ENCODE results near the gene NCOR2.
A peak's percentile ranks its signal among the peaks of the same experiment; 100 is the strongest.

Gene NCOR2

DNA sequence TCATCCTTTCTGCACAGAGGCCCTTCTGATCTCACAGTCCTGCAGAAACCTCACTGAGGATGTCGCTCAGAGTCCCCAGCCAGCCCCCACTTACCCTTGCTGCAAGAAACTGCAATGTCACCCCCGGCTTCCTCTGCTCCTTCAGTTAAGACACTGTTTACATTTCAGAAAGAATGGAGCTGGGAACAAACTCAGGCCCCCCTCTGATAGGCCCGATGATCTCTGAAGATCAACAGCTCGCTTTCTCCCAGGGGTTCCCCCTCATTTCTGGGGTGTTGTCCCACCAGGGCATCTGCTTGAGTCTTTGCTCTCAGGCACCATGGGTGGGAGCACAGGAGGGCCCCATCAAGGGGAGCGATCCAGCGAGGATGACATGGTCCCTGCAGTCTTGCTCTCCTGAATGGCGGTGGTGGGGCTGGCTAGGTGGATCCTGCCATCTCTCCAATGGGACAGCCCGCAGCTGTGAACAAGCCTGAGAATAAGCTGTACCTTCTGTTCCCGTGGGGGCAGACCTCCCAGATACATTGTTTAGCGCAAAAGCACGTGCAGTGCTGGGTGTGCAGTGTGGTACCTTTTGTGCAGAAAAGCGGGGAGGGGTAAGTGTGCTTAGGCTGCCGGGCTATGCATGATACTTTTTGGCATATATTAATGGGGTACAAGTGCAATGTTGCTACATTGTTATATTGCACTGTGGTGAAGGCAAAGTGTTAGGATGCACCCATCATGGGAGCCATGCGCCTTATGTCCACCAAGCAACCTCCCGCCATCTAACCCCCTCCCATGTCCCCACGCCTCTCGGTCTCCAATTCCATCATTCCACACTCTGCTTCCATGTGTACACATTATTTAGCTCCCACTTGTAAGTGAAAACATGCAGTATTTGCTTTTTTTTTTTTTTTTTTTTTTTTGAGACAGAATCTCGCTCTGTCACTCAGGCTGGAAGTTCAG, 6.7 kb upstream of the NCOR2 start:
- no peak for DNase-seq

DNA sequence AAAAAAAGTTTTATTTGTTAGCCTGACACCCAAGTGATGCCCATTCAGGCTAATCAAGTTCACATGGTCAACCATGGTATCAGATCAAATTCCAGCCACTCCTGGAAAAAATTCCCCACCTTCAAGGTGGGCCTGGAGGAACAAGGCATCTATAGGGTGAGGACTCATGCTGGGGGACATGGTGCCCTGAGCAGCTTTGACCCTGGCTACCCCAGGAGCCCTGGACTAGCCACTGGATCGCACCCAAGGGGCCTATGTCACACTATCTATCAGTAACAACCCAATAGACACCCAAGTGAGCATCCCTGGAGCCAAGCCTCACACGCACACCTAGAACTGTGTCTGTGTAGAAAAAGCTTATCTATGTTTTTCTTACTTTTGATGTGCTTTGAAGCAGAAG, 4.1 kb upstream of the NCOR2 start:
- DNase-seq, result no peak

DNA sequence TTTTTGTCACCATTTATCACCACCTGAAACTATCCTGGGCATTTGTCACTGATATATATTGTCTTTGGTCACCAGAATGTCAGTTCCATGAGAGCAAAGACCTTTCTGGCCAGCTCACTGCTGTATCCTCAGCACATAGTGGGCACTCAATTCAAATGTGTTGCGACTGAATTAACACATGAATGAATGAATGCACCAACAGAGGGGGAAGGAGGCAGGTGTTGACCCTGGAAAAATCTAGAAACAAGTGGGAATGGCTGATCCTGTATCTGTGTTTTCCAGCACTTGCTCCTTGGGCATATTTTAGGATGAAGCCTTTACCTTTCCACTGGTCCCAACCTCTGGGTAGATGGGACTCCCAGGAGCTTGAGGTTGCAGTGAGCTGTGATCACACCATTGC, 3.4 kb upstream of the NCOR2 start:
- DNase-seq, result no peak

DNA sequence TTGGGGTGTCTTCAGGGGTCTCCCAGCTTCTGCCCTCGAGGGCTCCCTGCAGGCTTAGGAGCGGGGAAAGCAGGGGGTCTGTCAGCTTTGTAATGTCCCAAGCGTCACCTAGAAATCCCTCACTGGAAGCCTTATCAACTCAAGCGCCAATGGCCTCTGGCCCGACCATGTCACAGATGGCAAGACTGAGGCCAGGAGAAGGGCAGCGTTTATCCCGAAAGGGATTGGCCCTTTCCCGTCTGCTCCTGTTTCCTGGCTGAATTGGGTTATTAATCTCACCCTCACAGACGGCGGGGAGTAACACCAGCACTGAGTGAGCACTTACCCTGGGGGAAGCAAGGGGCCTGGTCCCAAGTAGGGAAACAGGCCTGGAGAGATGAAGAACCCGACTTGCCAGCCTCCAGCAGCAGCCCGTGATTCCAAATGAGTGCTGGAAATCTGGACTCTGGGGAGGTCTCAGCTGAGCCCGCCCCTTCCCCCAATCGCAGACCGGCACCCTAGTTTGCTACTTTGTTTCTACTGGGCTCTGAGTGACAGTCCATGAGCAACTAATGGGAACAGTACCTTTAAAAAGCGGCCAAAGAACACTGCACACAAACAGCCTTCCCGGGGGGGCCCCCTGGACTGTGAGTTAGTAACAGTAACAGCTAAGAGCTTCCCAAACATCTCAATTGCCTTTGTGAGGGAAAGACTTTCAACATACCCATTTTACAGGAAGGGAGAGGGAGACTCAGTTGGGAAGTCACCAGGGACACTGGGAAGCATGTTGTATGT, 2.1 kb upstream of the NCOR2 start:
- DNase-seq, result no peak

DNA sequence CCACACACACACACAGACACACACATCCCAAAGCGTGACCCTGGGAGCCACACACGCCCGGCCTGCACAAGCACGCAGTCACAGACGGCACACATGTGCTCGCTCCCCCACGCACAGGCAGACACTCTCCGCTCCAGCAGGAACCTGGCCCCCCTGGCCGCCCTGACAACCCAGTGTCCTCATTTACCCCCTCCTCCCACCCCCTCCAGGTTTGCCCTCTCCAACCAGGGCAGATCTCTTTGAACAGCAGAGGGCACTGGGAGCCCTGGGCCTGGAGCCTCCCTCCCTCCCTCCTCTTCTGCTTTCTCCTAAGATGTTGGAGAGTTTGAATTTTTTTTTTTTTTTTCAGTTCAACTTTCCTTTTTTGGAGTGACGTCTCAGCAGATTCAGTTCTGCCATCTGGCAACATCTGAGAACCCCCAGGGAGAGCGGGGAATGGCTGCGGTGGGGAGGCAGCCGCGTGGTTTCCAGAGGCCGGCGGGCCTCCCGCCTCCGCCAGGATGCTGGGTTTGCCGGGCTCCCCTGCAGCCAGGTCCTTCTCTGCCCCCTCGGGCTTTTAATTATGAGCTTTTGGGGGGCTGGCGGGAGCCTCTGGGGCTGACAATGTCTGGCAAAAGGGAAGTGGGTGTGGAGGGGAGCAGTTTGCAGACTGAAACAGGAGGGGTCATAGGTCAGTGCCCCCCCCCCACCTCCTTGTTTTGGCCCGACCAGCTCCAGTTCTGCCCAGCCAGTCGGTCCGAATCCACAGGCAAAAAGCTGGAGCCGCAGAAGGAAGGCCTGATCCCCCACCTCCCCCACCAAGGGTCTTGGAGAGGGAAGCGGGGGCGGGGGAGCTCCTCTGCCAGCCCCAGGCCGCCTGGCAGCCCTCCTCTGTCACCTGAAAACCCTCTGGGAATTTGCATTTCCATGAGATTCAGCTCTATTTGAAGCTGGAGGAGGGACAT, 1.3 kb upstream of the NCOR2 start:
- DNase-seq, result no peak

DNA sequence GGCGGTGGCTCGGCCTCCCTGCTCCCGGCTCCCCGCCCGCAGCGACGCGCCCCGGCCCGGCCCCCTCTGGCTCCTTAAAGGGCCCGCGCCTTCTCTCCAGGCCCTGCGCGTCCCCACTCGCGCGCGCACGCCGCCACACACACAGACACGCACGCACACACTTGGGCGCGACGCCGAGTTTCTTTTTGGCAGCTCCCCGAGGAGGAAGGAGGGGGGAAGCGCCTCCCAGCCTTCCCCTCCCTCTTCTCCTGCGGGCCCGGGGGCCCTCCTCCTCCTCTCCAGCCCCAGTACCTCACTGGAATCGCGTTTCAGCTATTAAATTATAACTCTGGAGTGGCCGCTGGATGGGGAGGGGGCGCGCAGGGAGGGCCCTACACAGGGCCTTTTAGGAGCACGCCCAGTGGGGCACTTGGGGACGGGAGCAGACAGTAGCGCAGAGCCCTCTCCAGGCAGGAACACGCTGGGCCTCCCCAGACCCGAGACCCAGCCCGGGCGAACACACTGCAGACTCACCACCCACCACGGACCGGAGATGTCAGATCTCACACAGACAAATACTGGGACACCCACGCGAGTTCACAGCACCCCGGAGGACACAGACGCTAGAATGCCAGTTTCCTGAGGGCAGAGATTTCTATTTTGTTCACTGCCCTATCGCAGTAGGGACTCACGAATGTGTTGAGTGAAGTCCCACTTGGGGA, 411 bp upstream of the NCOR2 start:
- DNase-seq, result peak; percentile 64

DNA sequence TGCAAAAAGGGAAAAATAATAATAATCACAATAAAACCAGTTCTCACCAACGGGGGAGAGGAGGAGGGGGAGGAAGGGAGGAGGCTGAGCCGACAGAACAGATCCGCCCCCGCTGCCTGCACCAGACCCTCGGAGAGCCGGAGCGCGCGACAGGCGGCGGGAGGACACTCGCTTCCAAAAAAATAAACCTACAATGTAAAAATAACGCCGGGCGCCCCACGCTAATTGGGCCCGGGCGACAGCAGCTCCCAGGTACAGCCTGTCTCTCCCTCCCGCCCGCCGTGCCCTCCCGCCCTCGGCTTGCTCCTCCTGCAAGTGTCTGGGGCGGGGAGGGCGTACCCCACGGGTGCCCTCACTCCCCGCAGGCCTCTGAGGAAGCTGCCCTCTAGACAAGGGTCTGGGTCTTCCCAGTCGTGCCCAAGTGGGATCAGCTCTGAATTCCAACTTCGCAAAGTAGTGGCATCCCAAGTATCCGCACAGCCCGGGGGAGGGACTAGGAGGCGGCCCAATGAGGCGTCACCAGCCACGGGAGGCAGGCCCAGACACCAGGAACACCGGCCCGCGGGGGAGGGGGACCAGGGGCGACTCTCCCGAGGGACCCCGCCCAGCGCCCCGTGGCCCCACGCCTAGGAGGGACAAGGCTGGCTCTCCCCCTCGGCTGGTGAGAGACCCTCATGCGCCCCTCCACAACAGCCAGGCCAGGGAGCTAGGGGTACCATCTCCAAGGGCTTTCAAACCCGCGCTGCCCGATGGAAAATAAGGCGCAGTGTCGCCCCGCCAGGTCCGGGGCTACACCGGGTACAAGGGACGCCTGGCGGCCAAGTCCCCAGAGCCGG, 1.0 kb downstream of the NCOR2 start:
- DNase-seq, result peak; percentile 12

DNA sequence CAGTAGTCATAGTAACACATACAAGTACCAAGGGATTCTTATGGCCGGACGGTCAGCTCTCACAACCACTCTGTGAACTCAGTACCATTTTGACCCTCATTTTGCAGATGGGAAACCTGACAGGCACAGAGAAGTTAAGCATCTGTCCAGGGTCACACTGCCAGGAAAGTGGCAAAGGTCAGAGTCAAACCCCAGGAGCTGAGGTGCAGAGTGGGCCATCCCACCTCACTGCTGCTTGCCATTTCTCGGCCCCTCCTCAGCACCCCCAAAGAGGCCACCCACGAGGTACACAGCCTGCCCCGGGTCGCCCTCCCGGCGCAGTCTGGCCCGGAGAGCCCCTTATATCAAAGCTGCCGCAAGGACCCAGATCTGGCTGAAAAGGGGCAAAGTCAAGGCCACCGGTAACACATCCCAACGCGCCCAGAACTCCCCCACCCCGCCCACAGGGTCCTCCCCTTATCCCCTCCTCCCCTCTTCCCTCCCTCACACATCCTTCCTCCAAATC, 1.7 kb downstream of the NCOR2 start:
- no peak for DNase-seq

DNA sequence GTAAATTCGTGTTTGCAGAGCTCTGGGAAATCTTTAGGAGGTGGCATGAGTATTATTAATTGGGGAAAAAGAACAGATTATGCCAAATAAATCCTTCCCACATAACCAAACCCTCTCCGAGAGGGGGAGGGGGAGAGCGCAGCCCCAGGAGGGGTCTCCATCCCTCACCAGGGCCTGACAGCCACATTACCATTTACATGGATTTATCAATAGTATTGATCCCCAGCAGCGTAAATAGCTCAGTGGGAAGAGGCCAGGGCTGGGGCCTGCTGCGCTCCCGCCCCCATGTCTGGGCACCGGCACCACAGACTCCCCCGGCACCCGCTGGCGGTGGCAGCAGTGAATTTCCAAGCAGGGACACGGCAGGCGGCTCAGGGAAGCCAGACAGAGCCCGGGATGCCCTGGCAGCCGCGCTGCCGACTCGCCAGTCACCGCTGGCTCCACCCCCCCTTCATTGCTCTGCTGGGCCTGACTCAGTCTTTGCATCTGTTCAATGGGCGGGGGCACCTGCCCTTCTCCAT, 2.4 kb downstream of the NCOR2 start:
- DNase-seq, result no peak

DNA sequence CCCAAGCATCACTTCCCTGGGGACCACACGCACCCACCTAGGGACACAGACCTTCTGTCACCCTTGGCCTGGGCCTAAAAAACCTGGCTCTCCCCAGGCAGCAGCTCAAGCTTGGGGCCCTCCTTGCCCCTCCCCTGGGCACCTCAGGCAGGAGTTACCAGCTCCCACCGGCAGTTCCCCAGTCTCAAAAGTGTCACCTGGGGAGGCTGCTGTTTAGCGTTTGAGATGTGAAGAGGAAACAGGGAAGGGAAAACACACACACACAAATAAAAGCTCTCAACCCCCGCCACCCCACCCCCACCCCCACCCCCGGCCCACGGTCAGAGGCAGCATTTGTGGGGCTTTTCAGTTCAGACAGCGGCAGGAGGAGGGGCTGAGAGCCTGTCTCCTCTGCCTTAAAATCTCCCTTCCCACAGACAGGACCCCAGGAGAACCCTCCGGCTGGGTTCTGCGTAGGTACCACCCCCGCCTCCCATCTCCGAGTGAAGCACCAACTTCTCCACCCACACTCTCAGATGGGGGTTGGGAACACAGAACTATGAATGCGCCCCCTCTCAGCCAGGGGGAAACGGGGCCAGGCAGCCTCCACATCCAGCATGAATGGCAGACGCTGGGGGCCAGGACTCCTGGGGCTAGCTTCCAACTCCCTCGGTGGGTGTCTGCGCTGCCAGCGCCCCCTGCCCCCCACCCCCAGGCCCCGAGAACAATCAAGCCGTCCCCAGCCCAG, 3.0 kb downstream of the NCOR2 start:
- DNase-seq, result no peak

DNA sequence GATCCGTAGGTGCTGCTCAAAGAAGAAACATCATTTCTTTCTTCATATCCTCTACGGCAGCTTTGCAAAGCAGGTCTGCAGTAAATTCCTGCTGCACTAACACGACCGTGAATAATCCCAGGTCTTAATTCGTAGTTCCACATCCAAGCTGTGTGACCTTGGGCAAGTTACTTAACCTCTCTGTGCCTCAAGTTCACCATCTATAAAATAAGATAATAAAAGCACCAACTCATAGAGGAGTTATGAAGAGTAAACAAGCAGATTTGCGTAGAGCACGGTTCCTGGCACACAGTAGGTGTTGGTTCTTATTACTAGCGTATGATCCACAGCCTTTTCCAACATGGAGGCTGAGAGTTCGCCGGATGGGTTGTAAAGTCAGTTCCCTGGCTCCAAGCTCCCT, 3.6 kb downstream of the NCOR2 start:
- DNase-seq, result no peak

DNA sequence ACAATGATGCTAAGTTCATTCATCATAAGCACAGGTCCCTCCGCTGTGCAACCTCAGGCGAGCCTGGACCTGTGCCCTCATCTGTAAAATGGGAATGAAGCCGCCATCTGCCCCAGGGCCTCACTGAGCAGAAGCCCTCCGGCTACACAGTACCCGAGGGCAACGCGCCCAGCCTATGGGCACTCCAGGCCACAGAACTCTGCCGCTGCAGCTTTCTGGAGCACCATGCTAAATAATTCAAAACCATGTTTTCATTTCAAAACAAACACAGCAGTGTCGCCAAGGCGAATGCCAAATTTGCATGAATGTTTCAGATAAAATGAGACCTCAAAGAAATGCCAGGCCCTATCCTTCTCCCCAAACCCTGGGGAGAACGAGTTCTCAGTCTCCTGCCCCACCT, 4.0 kb downstream of the NCOR2 start:
- DNase-seq, result no peak

DNA sequence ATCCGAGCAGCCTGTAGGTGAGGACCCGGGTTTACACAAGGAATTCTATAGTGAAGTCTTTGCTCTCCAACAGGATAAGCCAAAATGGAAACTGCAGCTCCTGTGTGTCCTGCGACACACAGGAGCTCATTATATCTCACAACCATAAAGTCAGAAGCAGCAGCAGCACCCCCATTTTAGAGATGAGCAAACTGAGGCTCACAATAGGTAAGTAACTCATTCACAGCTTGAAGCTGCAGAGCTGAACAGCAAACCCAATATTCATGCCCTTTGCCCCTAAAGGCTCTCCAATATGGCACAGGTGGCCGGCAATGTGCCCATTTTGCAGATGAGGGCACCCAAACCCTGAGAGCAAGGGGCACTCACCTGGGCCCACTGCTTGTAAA, 4.6 kb downstream of the NCOR2 start:
- DNase-seq, result no peak

DNA sequence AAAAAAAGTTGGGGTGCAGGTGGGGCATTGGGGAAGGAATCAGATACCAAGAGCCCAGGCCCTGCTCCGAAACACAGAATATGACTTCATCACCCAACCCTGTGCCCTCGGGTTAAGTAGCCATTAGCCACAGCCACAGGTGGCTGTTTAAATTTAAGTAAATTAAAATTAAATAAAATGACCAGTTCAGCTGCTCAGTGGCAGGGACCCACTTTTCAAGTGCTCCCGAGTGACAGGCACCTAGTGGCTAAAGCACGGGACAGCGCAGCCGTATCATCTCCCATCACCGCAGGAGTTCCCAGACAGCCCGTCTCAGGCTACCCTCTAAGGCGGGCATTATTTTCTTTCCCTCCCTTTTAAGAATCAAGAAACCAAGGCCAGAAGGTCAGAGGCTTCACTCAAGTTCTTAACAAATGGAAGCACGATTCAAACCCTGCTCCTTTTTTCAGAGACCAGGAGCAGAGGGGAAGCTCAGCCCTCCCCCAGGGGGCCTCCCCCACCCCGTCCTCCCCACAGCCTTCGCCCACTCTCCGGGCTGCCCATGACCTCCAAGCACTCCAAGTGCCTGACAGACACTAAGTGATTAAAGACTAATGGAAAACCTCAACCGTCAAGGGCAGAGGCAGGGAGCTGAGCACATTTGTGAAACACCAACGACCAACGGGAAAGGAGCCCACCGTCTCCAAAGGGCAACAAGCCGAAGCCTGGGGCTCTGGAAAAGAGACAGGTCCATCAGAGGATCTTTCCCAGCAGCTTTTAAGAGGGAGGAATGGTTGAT, 5.2 kb downstream of the NCOR2 start:
- no peak for DNase-seq

DNA sequence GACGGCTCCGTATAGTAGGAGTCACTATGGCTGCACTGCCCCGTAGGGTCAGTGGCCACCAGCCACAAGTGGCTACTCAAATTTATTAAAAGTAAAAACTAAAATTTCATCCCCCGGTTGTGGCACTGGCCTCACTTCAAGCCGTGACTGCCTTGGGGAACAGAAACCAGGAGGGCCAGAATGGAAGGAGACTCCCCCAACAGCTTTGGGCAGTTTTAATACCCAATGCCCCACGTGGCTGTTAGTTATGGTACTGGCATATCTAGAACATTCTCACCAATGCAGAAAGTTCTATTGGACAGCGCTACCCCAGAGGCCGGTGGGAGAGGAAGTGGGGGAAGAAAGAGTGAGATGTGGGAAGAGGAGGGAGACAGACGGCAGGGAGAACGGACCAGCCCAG, 6.2 kb downstream of the NCOR2 start:
- no peak for DNase-seq

DNA sequence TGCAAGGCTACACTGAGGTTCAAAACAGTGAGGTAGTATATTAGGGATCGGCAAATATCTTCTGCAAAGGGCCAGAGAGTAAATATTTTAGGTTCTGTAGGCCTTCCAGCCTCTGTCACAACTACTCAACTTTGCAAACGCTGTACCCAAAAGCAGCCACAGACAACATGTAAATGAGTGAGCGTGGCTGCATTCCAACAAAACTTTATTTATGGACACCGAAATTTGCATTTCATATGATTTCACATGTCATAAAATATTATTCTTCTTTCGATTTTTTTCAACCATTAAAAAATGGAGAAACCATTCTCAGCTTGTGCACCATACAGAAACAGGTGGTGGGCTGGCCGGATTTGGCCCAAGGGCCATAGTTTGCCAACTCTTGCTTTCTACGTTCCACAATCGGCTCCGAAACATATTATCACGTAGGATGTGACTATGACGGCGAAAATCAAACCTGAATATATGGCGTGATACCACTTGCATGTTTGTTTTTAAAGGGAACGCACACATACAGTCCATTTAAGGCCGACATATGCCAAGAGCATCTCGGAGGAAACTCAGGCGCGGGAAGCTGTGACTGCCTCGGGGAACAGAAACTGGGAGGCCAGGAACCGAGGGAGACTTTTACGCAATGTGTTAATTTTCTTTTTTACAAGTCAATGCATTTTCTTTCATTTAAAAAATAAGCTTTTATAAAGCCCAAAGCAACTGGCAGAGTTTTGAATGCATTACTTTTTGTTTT, 7.1 kb downstream of the NCOR2 start:
- DNase-seq, result no peak

DNA sequence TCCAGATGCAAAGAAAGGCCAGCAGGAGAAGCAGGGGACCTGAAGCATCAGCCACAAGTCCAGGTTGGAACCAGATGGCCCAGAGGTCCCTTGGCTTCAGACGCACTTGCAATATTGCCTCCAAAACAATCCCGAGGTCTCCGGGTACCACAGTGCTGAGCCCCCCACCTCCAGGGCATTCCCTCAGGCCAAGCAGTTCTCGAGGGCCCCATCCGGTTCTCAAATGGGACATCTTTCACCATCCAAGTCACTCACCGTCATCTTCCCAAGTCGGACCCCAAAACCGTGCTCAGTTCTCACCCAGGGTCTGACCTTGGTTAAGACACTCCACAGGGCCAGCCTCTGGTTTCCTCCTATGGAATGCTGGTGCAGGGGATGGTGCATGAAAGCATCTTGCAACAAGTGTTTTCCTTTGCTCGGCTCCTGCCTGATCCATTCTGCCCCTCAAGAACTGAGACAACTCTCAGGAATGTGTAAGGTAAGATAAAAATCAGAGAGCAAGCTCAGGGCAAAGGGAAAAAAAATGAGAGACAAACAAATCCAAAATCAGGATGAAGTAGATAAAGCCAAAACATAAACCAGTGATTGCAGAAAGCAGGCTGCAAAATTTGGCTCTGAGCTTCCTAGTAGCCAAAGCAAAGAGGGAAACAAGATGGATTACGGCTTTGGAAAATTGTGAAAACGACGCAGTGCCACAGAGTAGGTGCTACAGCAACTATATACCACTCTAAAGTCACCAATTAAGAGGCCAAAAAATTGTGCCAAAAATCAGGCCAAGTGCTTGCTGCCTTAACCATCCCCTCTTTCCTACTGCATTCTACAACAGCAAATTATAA, 8.0 kb downstream of the NCOR2 start:
- DNase-seq, result no peak

DNA sequence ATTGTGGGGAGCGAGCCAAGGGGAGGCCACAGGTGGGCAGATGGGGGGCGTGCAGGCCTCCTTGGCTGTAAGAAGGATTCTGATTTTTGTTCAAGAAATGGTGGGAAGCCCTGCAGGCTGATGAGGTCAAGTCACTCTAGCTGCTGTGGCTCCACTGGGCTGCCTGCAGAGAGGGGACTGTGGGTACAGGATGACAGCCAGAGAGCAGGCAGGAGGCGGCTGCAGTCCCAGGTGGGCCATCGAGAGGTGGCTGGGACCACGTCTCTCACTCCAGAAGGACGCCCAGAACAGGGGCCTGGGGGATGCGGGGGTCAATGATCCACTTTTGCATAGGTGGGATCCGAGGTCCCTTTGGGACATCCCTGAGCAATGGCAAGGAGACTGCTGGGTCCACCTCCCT, 9.1 kb downstream of the NCOR2 start:
- DNase-seq, result no peak
